SU-DHL-6 (cell line): ENCODE measurements around the gene ATXN7L1.

Experiments used
- H2AFZ ChIP-seq: fragments of 200-600 bp; sonication (generic); 2 replicates; pipeline ENCODE4 v1.6.1; 2014; ENCODE audit warnings: low read depth, mild to moderate bottlenecking, moderate library complexity, mixed read lengths, antibody characterized with exemption, low read length; ENCODE audit not compliant: severe bottlenecking
- H3F3A ChIP-seq: fragments of 200-600 bp; shearing (Covaris generic); 2 replicates; pipeline ENCODE4 v1.6.0; 2016; ENCODE audit warnings: antibody characterized with exemption, mild to moderate bottlenecking; ENCODE audit not compliant: insufficient read depth
- H3K27ac ChIP-seq: fragments of 200-600 bp; sonication (generic); 2 replicates; pipeline ENCODE4 v1.5.1; 2016; ENCODE audit warnings: low read depth, mild to moderate bottlenecking, low read length, moderate library complexity, mixed read lengths
- H3K27me3 ChIP-seq: fragments of 200-600 bp; sonication (generic), shearing (Covaris generic); 2 replicates; pipeline ENCODE4 v1.6.0; 2014; ENCODE audit warnings: mild to moderate bottlenecking, low read length
- H3K36me3 ChIP-seq: fragments of 200-600 bp; sonication (generic); 2 replicates; pipeline ENCODE4 v1.6.1; 2014; ENCODE audit warnings: mild to moderate bottlenecking, low read length, mixed read lengths
- H3K4me2 ChIP-seq: fragments of 300-600, 200-600 bp; shearing (Covaris generic), sonication (generic); 2 replicates; pipeline ENCODE4 v1.6.0; 2014; ENCODE audit warnings: low read length, low read depth, mild to moderate bottlenecking; ENCODE audit not compliant: poor library complexity, severe bottlenecking
- H3K4me3 ChIP-seq: fragments of 200-600 bp; sonication (generic); 2 replicates; pipeline ENCODE4 v1.5.1; 2014; ENCODE audit warnings: antibody characterized with exemption, low read length, mild to moderate bottlenecking, mixed read lengths; ENCODE audit not compliant: insufficient read depth, poor library complexity, severe bottlenecking
- H3K79me2 ChIP-seq: fragments of 200-600 bp; sonication (generic); 2 replicates; pipeline ENCODE4 v1.6.1; 2014; ENCODE audit warnings: mild to moderate bottlenecking, low read length, moderate library complexity; ENCODE audit not compliant: insufficient read depth
- H3K9ac ChIP-seq: fragments of 200-600 bp; sonication (generic); 2 replicates; pipeline ENCODE4 v1.7.0; 2014; ENCODE audit warnings: mild to moderate bottlenecking, low read length
- H3K9me2 ChIP-seq: fragments of 200-600 bp; sonication (generic); replicated peaks from 2 replicates; pipeline ENCODE4 v1.6.1; 2014; ENCODE audit warnings: low read length; ENCODE audit not compliant: insufficient read depth
- H3K9me3 ChIP-seq: fragments of 200-600 bp; sonication (generic); 2 replicates; pipeline ENCODE4 v1.6.1; 2014; ENCODE audit warnings: low read length, mixed read lengths; ENCODE audit not compliant: insufficient read depth
- H4K20me1 ChIP-seq: fragments of 200-600 bp; sonication (generic); 2 replicates; pipeline ENCODE4 v1.6.1; 2014; ENCODE audit warnings: low read depth, mild to moderate bottlenecking, antibody characterized with exemption, low read length, moderate library complexity, mixed read lengths
- CTCF ChIP-seq: fragments of 200-600 bp; sonication (generic); IDR thresholded peaks from one replicate; pipeline ENCODE4 v1.5.1; 2017; ENCODE audit warnings: antibody characterized with exemption, mild to moderate bottlenecking, low read length, moderate library complexity; ENCODE audit not compliant: insufficient read depth, poor library complexity, severe bottlenecking
- EZH2phosphoT487 ChIP-seq: fragments of 200-600 bp; sonication (generic), shearing (Covaris generic); conservative IDR thresholded peaks from 2 replicates; pipeline ENCODE4 v1.6.1; 2018; ENCODE audit warnings: mild to moderate bottlenecking, antibody characterized with exemption, low read length, moderate library complexity, mixed read lengths

The ATXN7L1 gene

GRCh38 chr7:105894131-105894530 lies 17.7 kb upstream of the ATXN7L1 start:
- H3K4me2 ChIP-seq: no peak overlapping the region
- no peak overlapping the region for H3K27ac ChIP-seq
- no peaks in the 10 kb centered on the region for H3K36me3 ChIP-seq
- H3K9me2 ChIP-seq: no peaks in the 10 kb centered on the region
- TF ChIP-seq EZH2phosphoT487 (no peak), CTCF (no peak)
- no peaks in the 10 kb centered on the region for H4K20me1 ChIP-seq
- H3K4me3 ChIP-seq: no peak overlapping the region
- H3F3A ChIP-seq: no peaks in the 10 kb centered on the region
- no peaks in the 10 kb centered on the region for H3K9me3 ChIP-seq
- H3K9ac ChIP-seq: no peak overlapping the region
- no peak overlapping the region for H2AFZ ChIP-seq
- H3K79me2 ChIP-seq: no peaks in the 10 kb centered on the region
- no peaks in the 10 kb centered on the region for H3K27me3 ChIP-seq

GRCh38 chr7:105892387-105892786 lies 16.0 kb upstream of the ATXN7L1 start:
- Histone ChIP-seq H3K27ac (no peak overlapping the region), H3F3A (no peaks in the 10 kb centered on the region), H3K4me2 (no peak overlapping the region), H3K9me2 (no peaks in the 10 kb centered on the region), H3K4me3 (no peak overlapping the region), H3K27me3 (no peaks in the 10 kb centered on the region), H2AFZ (no peak overlapping the region), H3K9me3 (no peaks in the 10 kb centered on the region), H4K20me1 (no peaks in the 10 kb centered on the region), H3K36me3 (no peaks in the 10 kb centered on the region), H3K79me2 (no peaks in the 10 kb centered on the region), H3K9ac (no peak overlapping the region)
- no peak for TF ChIP-seq CTCF

DNA sequence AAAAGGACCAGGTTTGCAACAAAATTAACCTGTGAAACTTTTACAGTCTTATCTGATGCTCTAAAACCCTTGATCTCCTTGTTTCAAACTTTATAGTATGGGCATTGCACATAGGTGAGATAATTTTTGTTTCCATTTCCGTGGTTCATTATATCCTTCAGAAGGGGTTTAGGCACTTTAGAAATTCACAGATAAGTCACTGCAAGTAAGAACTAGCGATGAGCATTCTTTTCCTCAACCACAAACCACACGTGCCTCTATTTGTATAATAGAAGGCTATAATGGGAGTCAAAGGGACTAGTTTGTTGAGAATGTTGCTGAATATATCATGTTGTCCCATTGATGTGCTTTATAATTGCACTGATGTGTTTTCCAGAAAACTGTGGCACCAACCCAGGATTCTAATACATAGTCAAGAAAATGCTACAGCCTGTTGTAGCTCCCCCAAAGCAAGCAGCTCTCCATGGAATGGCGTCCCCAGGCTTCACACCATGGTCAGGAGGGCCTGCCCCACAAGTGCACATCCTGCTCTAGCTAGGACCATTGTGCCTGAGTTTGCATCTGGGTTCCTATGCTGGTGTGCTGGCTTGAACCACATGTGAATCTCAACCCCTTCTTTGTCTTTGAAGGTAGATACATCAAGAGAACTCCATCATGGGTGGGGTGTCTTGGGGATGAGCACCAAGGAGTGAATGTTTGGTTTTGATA lies 14.0 kb upstream of the ATXN7L1 start:
- TF ChIP-seq EZH2phosphoT487 (no peak), CTCF (no peak)
- Histone ChIP-seq H3K36me3 (no peaks in the 10 kb centered on the region), H3K4me3 (no peak overlapping the region), H3K9me2 (no peaks in the 10 kb centered on the region), H3K9ac (no peak overlapping the region), H3F3A (no peaks in the 10 kb centered on the region), H3K27me3 (no peaks in the 10 kb centered on the region), H3K27ac (no peak overlapping the region), H4K20me1 (no peaks in the 10 kb centered on the region), H3K4me2 (no peak overlapping the region), H2AFZ (no peak overlapping the region), H3K79me2 (no peaks in the 10 kb centered on the region), H3K9me3 (no peaks in the 10 kb centered on the region)
